ENCODE data around the gene RTF2.

RTF2 gene

DNA sequence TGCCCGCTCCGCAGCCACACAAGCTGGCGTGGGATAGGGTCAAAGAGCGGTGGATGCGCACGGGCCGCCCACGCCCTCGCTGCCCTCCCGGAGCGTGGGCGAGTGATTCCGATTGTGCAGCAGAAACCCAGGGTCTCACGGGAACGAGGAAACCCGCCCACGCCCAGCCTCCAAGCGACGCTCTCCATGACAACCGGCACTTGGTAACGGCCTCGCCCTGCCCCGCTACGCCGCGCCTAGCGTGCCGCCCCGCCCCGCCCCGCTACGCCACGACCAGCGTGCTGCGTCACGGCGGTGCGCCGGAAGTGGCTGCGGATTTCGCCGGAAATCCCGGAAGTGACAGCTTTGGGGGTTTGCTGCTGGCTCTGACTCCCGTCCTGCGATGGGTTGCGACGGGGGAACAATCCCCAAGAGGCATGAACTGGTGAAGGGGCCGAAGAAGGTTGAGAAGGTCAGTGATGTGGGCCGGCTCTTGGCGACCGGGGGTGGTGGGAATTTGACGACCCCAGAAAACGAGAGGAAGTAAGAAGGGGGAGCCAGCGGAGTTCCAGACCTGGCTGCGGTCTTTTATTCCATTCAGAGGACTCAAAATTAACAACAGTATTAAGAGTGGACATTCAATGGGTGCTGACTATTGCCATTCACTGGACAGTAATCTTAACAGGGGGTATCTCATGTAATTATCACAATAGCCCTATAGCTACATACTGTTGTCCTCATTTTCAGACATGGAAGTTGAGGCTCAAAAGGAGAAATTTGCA lies at the start of gene RTF2:
RTF2 (plus strand) TSS at position 312 of the 761 bp plus-strand sequence; CDS start at position 383, 71 bp downstream.
- peak; percentile 94 for DNase-seq (ENCODE audit: low read depth)

DNA sequence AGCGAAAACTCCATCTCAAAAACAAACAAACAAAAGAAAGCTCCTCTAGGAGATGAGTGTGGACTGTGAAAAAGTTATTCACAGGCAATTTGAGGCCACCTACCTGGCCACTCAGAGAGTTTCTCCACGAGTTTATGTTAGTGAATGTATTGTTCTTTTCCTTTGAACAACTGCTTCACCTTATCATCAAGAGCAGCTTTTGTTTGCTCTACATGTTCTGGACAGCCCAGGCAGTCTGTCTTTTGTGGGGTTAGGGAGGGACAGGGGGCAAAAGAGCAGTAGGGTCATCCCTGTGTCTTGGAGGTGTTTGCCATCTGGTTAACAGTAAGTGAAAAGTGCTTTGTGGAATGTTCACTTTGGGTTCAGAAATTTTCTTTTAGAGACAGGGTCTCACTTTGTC lies 48.4 kb upstream of the RTF2 start:
- DNase-seq (ENCODE audit: low read depth), result no peak

DNA sequence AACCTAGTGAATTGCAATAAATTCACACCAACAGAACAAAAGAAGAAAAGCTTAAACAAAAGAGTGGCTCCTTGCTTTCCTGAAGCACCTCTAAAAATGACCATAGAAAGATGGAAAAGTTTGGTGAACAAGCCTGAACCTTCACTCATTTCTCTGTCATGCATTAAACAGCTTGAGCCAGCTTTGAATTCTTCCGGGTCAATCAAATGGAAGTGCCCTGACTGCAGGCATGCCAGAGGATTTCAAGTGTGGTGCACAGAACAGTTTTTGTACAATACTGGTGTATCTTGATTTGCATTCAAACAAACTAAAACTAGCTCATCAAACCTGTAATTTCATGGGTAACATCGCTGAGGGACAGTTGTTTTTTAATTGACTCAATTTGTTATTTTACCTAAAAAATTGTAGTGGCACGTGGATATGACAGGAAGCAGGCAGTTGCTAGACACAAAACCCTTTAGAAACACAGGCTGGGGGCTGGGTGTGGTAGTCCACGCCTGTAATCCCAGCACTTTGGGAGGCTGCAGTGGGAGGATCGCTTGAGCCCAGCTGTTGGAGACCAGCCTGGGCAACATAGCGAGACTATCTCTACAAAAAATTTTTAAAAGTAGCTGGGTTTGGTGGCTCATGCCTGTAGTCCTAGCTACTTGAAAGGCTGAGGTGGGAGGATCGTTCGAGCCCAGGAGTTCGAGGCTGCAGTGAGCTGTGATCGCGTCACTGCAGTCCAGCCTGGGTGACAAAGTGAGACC lies 47.3 kb upstream of the RTF2 start:
- no peak for DNase-seq (ENCODE audit: low read depth)

- no peak for DNase-seq (ENCODE audit: low read depth)
Measured at GRCh38 chr20:56422076-56422823, 46.2 kb upstream of the RTF2 start.

- DNase-seq (ENCODE audit: low read depth), result no peak
Measured at GRCh38 chr20:56422824-56423189, 45.6 kb upstream of the RTF2 start.

- no peak for DNase-seq (ENCODE audit: low read depth)
Measured at GRCh38 chr20:56423211-56423610, 45.2 kb upstream of the RTF2 start.

- DNase-seq (ENCODE audit: low read depth), result no peak
Measured at GRCh38 chr20:56423886-56424285, 44.5 kb upstream of the RTF2 start.

- no peak for DNase-seq (ENCODE audit: low read depth)
Measured at GRCh38 chr20:56424931-56425330, 43.5 kb upstream of the RTF2 start.

DNA sequence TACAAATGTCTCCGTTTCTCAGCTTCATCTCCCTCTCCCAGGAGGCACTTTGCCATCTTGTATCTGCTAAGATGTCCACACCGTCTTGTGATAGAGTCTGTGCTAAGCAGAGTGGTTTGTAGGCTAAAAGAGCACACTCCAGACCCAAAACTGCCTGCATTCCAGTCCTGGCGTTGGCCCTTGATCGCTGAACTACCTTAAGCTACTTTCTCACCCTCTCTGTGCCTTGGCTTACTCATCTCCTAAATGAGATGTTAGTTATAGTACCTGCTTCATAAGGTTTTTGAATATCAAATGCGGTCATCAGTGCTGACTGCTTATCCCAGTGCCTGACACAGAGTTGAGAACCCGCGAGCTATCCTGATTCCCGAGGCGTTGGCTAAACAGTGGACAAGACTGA lies 42.4 kb upstream of the RTF2 start:
- no peak for DNase-seq (ENCODE audit: low read depth)

DNA sequence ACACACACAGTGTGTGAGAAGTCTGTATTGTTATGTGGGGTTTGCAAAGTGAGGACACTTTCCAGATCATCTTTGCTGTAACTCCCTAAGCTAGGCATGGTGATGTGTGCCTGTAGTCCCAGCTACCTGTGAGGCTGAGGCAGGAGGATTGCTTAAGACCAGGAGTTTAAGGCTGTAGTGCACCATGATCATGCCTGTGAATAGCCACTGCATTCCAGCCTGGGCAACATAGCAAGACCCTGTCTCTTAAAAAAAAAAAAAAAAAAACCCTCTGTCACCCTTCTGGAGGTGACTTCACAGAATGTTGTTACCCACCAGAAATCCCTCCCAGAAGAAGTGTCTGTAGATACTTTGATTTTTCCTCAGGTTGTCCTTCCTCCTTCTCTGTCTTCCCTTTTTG lies 41.5 kb upstream of the RTF2 start:
- no peak for DNase-seq (ENCODE audit: low read depth)

DNA sequence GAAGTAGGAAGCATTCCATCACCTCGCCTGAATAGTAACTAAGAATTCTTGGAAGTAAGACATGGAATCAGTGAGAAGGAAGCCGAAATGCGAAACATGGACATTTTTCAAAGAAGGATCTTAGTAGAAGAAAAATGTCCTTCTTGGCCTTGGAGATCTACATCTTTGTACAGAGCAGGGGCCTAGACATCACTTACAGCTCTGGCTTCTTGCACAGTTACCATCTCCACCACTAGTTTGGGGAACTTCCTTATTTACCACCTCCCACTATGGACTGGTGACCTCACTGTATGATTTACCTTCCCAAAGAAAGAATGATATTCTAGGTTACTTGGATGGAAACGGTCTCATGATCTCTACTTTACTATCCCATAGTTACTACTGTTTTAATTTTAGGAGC lies 40.6 kb upstream of the RTF2 start:
- DNase-seq (ENCODE audit: low read depth), result no peak

DNA sequence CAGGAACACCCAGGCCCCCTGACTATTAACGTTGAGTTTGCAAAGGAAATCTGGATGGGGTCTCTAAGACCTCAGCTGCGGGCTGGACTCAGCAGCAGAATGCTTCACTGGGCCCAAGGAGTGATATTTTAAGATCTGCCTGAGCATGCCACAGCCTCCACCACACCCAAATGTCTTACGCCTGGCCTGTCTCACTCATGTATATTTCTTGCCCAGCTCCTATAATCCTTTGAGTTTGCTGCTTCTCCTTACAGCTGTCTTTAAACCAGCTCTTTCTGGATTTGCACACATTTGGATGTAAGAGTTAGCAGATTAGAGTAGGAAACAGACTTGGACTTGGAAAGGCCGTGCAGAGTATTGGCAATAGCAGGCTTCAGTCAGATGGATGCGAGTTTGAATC lies 40.0 kb upstream of the RTF2 start:
- no peak for DNase-seq (ENCODE audit: low read depth)

DNA sequence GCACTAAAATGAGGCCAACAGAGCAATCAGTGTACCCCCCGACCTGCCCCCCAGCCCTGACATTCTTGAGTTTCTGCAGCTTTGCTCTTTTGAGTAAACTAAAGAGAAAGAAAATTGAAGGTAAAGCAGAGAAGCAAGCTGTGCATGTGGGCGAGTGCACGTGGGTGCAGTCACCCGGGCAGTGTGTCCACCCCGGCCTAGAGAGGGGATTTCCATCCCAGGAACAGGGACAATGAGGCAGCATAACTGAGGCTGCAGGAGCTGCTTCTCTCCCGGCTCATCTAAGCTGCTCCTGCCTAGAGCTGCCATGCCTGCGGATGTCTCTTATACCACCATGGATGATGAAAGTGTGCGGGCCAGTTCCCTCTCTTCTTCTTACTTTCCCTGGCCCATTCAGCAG lies 39.5 kb upstream of the RTF2 start:
- DNase-seq (ENCODE audit: low read depth), result no peak

DNA sequence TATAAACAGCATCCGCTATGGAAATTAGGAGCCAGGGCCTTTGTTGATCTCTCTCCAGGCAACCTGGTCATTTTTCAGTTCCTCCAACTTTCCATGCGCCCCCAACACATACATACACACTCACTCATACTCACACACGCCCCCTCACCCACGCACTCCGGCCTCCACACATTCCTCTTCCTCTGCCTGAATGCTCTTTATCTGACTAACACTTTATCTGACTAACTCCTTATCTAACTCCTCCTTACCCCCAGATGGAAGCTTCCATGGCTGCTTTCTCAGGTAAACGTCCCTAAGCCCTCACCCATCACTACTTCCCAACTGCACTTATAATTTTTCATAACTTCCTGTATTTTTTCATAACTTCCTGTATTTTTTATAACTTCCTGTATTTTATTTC lies 38.9 kb upstream of the RTF2 start:
- peak; percentile 59 for DNase-seq (ENCODE audit: low read depth)

- DNase-seq (ENCODE audit: low read depth), result no peak
Measured at GRCh38 chr20:56429941-56430340, 38.5 kb upstream of the RTF2 start.

DNA sequence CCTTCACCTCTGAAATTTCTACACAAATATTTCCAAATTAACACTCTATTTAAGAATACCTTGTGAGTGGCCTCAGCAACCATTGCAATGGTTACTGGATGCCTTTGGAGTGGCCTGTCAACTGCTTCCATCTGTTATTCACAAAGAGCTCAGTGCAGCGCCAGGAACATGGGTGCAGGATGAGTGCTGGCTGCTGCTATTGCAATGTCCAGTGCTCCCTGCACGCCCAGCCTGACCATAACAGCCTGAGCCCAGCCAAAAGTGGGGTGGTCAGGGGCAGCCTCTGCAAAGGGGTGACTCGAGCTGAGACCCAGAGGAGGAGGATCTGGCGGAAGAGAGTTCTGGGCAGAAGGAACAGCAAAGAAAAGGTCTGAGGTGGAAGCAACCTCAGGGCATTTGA lies 38.0 kb upstream of the RTF2 start:
- no peak for DNase-seq (ENCODE audit: low read depth)

- no peak for DNase-seq (ENCODE audit: low read depth)
Measured at GRCh38 chr20:56430957-56431356, 37.5 kb upstream of the RTF2 start.

DNA sequence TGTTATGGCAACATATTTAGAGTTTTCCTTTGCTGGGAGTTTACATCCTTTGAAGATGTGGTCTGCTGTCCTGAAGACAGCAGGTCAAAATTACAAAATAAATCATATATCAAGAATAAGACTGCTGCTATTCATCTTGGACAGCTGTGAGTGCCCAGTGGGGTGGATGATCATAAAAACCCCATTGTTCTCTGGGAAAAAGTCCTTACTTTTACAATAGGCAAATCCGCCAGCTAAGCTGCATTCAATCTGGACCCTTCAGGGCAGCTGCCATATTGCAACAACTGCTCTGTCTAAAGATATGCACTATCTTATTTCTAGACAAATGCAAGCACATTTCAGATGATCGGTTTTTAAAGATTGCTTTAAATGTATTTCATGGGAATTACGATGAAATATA lies 37.0 kb upstream of the RTF2 start:
- no peak for DNase-seq (ENCODE audit: low read depth)

GRCh38 chr20:56433221-56433879 lies 35.1 kb upstream of the RTF2 start:
- DNase-seq (ENCODE audit: low read depth), result no peak

GRCh38 chr20:56433880-56434255 lies 34.6 kb upstream of the RTF2 start:
- no peak for DNase-seq (ENCODE audit: low read depth)

GRCh38 chr20:56437196-56437960 lies 31.0 kb upstream of the RTF2 start:
- DNase-seq (ENCODE audit: low read depth), result no peak

DNA sequence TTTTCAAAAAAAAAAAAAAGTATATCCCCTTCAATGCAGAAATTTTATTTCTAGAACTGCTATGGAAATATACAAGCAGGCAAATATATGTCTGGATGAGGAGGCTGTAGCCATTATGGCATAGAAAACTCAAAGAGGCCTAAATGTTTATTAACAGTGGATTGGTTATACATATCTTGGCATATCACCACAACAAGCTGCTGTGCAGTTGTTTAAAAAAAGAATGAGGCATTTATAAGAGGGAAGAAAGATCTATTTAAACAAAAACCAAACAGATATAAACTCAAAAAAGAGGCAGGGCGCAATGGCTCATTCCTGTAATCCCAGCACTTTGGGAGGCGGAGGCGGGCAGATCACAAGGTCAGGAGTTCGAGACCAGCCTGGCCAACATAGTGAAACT lies 30.1 kb upstream of the RTF2 start:
- no peak for DNase-seq (ENCODE audit: low read depth)

Data from stimulated activated CD4-positive, alpha-beta T cell treated with anti-CD3 and anti-CD28 coated beads, Interleukin-2, amount 100 ng/mL, for 4 hours (primary cell).